C1 segment of cervical spinal cord (tissue), 14 donors: ENCODE results near the gene RDH12.
A peak's percentile ranks its signal among the peaks of the same experiment; 100 is the strongest.
"Not testable (repeated sequence)": the region's sequence is repeated elsewhere in the genome, so short reads cannot be mapped to it uniquely, and the experiment has no call there.

ENCODE experiments used
- DNase-seq, 14 donors: peaks; one replicate each; lab custom pipeline; 2025; lab: John Stamatoyannopoulos, UW

Gene RDH12

DNA sequence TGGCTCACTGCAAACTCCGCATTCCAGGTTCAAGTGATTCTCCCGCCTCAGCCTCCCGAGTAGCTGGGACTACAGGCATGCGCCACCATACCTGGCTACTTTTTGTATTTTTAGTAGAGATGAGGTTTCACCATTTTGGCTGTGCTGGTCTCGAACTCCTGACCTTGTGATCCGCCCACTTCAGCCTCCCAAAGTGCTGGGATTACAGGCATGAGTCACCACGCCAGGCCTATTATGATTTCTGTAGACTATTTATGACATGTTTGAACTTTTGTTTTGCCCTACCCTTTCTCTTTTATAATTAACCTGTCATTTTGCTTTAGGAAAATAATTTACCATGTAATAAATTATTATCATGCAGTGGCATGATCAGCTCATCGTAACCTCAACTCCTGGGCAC, at the start of gene RDH12:
Gene RDH12 (plus strand): TSS at position 395 of the 400 bp plus-strand sequence. CDS start 20,757 bp downstream, outside the sequence.
- DNase-seq = not testable (repeated sequence)

DNA sequence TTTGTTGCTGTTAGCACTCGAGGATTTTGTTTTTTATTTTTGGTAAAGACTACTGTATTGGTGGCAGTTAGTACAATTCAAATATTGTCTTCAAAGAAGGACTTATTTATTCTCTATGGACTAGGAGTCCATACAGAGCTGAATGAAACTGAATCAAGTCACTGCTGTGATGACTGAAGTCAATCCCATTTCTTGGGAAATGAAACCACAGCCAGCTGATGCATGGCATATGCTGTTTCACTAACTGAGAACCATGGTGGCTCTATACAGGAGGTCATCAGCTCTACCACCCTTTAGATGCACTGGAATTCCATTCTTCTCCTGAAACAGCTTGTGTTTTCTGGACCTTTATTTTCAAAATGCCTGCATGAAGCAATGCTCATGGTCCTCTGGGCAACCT, 49.5 kb upstream of the RDH12 start:
- DNase-seq = no peak

- no peak for DNase-seq
Measured at GRCh38 chr14:67653651-67654280, 47.9 kb upstream of the RDH12 start.

GRCh38 chr14:67663633-67664032, 38.1 kb upstream of the RDH12 start:
- DNase-seq = no peak

DNA sequence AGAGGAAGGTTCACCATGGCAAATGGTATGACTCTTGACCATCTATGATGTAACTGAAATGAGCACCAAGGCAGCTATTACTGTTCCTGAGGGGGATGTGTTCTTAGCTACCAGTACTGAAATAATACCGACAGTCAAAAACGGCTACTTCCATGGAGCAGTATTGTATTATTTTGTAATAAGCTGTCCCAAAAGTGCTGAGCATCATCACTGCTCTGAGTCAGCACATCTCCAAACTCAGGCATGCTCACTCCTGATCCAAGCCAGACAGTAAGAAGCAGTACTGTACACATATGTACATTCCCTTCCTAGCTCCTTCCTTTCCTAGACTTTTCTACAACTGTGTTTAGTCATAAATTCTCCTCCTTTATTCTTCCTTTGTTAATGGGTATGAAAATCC, 35.8 kb upstream of the RDH12 start:
- DNase-seq = no peak

DNA sequence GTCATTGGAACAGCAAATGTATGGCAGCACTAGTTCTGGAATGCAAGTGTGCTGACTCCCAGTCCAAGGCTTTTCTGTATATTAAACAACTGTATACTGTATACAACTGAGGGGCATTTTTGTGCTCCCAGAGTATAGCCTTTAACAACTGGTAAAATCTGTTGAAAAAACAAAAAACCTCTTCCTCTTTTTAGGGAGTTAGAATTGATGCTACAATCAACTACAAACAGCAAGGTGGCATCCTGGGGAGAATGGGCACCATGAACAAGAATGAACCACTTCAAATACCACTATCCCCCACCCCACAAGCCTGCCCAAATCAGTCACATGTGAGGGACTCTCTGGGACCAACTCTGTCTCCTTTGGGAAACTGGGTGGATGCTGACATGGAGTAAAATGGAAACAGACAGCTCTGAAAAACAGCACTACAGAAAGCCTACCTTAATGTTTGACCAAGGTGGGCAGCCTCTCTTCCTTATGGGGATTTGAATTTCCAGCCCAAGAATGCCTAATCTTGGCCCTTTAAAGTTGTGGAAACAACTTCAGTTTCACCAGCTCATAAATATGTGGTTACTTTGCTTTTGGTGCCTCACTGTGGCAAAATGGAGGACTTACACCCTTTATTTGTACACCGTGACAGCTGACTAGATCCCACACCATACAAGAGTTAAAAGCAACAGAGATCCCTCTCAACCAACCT, 34.8 kb upstream of the RDH12 start:
- peak in 4 of 14 donors; percentile 5 to 59 (median 5) for DNase-seq

GRCh38 chr14:67668559-67668958, 33.1 kb upstream of the RDH12 start:
- DNase-seq = no peak

DNA sequence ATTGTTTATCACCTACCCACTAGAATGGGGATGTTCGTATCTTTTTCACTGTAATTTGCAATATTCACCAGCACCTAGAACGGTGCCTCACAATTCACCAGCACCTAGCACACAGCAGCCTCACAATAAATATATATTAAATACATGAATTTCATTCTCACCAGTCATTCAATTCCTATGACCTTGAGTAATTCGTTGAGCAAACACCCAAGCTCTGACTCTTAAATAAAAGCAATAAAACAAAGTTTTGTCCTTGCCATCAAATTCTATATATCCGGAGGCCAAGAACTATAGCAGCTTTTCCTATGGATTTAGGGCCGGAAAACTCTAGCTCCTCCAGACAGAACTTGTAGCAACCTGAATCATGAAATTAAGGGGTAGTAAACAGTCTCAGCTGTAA, 28.2 kb upstream of the RDH12 start:
- no peak for DNase-seq

- DNase-seq = peak in 11 of 14 donors; percentile 16 to 76 (median 70)
Measured at GRCh38 chr14:67674139-67674479, 27.6 kb upstream of the RDH12 start.

GRCh38 chr14:67674480-67675218, 27.0 kb upstream of the RDH12 start, which contains the start of gene VTI1B:
Gene VTI1B (minus strand): TSS chr14:67674632. CDS start chr14:67674489, 143 bp downstream.
- peak; percentile 66 to 97 (median 88) for DNase-seq

- DNase-seq = no peak
Measured at GRCh38 chr14:67675219-67675582, 26.5 kb upstream of the RDH12 start.

- DNase-seq = no peak
Measured at GRCh38 chr14:67679006-67679405, 22.7 kb upstream of the RDH12 start.

GRCh38 chr14:67680121-67680602, 21.5 kb upstream of the RDH12 start:
- no peak for DNase-seq

- DNase-seq = no peak
Measured at GRCh38 chr14:67680941-67681340, 20.7 kb upstream of the RDH12 start.

DNA sequence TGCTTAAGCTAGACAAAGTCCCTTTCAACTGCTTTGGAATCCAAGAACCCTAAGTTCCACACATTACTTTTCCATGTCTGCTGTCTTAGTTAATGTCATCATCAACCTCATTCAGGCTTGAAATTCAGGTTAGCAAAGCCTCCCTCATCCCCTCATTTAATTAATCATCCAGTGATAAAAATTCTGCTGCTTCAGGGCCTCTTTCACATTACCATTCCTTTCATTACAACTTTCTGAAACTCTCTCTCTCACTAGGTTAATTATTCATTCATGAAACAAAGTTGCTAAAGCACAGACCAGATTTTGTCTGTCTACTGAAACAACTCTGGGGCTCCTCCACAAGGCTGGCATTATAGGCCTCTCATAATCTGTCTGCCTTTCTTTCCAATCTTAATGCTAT, 17.8 kb upstream of the RDH12 start:
- no peak for DNase-seq

DNA sequence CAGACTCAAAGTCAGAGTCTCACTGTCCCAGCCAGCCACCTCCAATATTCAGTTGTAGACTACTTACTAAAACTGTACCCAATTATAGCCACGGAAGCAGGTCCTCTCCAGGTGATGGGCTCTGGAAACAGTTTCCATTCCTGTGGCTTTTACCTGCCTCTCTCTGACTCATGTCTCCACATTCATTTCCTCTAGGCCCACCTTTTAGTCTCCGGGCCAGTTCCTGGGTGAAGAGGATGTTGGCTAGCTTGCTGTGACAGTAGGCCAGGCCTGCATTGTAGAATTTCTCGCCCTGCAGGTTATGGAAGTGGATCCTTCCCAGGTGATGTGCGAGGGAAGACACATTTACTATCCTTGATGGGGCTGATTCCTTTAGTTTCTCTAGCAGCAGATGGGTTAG, 11.7 kb upstream of the RDH12 start:
- no peak for DNase-seq

- DNase-seq = peak in 6 of 14 donors; percentile 24 to 73 (median 39)
Measured at GRCh38 chr14:67694791-67695393, 6.8 kb upstream of the RDH12 start.

GRCh38 chr14:67695394-67695949, 6.2 kb upstream of the RDH12 start, which contains the start of gene RDH11:
Gene RDH11 (minus strand): TSS chr14:67695764. CDS start chr14:67695703, 61 bp downstream.
- peak; percentile 25 to 84 (median 72) for DNase-seq

DNA sequence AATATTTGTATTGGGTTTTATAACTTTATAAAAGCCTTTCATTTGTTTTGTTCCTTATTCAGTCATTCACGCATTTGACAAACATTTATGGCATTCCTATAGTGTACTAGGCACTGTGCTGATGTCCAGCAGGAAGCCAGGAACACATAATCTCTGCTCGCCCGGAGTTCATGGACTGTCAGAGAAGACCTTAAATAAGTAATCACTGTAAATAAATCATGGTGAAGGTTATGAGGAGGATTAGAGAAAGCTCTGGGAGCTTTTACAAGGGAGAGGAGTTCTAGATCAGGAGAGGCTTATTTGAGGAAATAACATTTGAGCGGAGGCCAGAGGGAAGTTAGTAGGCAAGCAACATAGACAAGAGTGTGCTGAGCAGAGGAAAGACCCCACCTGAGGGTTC, 4.7 kb upstream of the RDH12 start:
- no peak for DNase-seq

- DNase-seq = no peak
Measured at GRCh38 chr14:67698179-67698578, 3.5 kb upstream of the RDH12 start.

GRCh38 chr14:67703997-67704396, 2.3 kb downstream of the RDH12 start:
- no peak for DNase-seq
